Measurements from ENCODE around the gene HDHD2.

The HDHD2 gene

GRCh38 chr18:47081578-47081977 is 68.7 kb downstream of the HDHD2 start:
- TF ChIP-seq, protein P1, sequence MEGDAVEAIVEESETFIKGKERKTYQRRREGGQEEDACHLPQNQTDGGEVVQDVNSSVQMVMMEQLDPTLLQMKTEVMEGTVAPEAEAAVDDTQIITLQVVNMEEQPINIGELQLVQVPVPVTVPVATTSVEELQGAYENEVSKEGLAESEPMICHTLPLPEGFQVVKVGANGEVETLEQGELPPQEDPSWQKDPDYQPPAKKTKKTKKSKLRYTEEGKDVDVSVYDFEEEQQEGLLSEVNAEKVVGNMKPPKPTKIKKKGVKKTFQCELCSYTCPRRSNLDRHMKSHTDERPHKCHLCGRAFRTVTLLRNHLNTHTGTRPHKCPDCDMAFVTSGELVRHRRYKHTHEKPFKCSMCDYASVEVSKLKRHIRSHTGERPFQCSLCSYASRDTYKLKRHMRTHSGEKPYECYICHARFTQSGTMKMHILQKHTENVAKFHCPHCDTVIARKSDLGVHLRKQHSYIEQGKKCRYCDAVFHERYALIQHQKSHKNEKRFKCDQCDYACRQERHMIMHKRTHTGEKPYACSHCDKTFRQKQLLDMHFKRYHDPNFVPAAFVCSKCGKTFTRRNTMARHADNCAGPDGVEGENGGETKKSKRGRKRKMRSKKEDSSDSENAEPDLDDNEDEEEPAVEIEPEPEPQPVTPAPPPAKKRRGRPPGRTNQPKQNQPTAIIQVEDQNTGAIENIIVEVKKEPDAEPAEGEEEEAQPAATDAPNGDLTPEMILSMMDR (IDR thresholded peaks at IDR 0.05; ENCODE audit: extremely low read depth, missing control alignments), result no peak
- no peak for DNase-seq (ENCODE audit: low spot score)

DNA sequence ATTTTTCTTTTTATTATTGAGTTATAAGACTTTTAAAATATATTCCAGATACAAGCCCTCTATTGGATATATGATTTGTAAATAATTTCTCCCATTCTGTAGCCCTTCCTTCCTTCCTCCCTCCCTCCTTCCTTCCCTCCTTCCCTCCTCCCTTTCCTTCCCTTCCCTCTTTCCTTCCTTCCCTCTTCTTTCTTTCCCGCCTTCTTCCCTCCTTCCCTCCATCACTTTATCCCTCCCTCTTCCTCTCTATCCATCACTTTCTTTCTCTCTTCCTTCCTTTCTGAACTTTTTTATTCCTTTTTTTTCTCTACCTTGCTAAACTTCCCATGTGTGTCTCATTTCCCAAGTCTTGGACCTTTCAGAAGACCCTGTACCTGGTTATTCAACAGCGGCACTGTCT is 69.4 kb downstream of the HDHD2 start:
- no peak for DNase-seq (ENCODE audit: low spot score)
- TF ChIP-seq, protein P1 (IDR thresholded peaks at IDR 0.05; ENCODE audit: extremely low read depth, missing control alignments), result no peak

DNA sequence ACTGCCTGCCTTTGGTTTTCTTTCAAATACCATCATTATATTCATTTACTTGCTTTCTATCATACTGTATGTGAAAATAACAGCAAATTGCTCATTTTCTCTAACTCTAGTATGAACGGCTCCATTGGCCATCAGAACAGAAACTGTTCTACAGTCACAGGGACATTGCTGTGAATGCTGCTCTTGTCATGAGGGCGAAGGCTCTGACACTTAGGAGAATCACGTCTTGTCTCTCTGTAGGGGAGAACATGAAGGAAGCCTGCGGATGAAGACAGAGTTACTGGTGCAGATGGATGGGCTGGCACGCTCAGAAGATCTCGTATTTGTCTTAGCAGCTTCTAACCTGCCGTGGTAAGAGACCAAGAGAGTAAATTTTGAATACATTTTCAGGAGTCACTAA is 73.2 kb downstream of the HDHD2 start:
- TF ChIP-seq, protein P1 (IDR thresholded peaks at IDR 0.05; ENCODE audit: extremely low read depth, missing control alignments), result no peak

GRCh38 chr18:47075098-47075883 is 75.0 kb downstream of the HDHD2 start:
- DNase-seq (ENCODE audit: low spot score), result no peak
- TF ChIP-seq, protein P1 (IDR thresholded peaks at IDR 0.05; ENCODE audit: extremely low read depth, missing control alignments), result no peak

More for the DNA sequence above, 73.2 kb downstream of the HDHD2 start:
- DNase-seq (ENCODE audit: low spot score), result no peak

- TF ChIP-seq, protein P1 (IDR thresholded peaks at IDR 0.05; ENCODE audit: extremely low read depth, missing control alignments), result no peak
- DNase-seq (ENCODE audit: low spot score), result no peak
These were observed 82.7 kb downstream of the HDHD2 start for GRCh38 chr18:47067648-47068047.

DNA sequence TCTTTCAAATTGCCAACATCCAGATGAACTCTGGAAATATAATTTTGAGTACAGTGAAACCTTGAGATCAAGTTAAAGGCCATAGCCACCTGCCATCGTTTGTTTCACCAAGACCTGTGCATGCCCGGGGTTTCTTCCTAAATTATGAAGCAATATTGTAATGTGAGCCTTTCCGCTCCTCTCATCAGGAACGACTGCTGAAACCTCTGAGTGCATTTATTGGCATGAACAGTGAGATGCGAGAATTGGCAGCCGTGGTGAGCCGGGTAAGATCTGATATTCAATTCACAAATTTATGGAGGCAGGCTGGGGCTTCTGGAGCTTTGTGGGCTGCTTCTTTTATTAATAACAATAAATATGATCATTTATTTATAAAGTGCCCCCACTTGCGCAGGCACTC is 87.2 kb downstream of the HDHD2 start:
- DNase-seq (ENCODE audit: low spot score), result no peak
- TF ChIP-seq, protein P1 (IDR thresholded peaks at IDR 0.05; ENCODE audit: extremely low read depth, missing control alignments), result no peak

- TF ChIP-seq, protein P1 (IDR thresholded peaks at IDR 0.05; ENCODE audit: extremely low read depth, missing control alignments), result no peak
- DNase-seq (ENCODE audit: low spot score), result no peak
These were observed 87.8 kb downstream of the HDHD2 start for GRCh38 chr18:47062471-47062870.

Measured in GM20000 (cell line).